ENCODE results near the gene CD164. TPM values are rescaled to one million over a fixed set of nuclear protein-coding genes. Genes with fewer than 3 reads are reported as not detected.

Gene CD164
- total RNA-seq, 1 experiment from 2014 or later: 95.6 TPM

DNA sequence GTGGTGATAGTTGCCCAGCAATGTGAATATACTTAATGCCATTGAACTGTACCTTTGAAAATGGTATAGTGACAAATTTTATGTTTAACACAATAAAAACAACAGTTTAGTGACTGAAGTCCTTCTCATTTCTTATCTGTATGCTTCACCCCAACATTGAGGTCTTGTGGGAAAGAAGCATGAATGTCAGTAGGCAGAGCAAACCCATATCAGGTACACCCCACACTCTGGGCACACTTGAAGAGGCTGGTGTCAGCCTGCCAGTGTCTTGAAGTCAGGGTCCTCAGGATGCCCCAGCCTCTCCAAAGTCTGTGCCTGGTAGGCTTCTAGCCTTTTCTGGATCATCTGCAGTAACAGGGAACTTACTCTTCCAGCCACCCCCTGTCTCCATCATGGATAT, 51.2 kb downstream of the CD164 start:
- Histone ChIP-seq H3K9ac (ENCODE audit: low read length) (no peak overlapping the region), H3K36me3 (ENCODE audit: low read depth, low read length) (no peaks in the 10 kb centered on the region), H3K79me2 (ENCODE audit: low read length) (no peaks in the 10 kb centered on the region), H2AFZ (ENCODE audit: low read length) (no peak overlapping the region), H3K4me1 (ENCODE audit: insufficient read depth, low read length) (peaks cover 6% of the 10 kb centered on the region), H3K4me2 (ENCODE audit: low read length) (no peak overlapping the region), H3K27me3 (ENCODE audit: low read length) (no peaks in the 10 kb centered on the region), H4K20me1 (ENCODE audit: low read length) (no peaks in the 10 kb centered on the region), H3K9me3 (ENCODE audit: low read length) (no peaks in the 10 kb centered on the region), H3K4me3 (ENCODE audit: low read length) (no peak overlapping the region), H3K27ac (ENCODE audit: low read length) (no peak overlapping the region), H3F3A (ENCODE audit: low read length, unreplicated experiment) (no peaks in the 10 kb centered on the region), H3K9me2 (replicated peaks; ENCODE audit: low read length) (no peaks in the 10 kb centered on the region)
- no TSS peak for BruUV-seq (replicated peaks)
- DNase-seq (no peak), ATAC-seq (no peak)
- ChIA-PET POLR2A (ENCODE audit: unreplicated experiment) (no interaction called here), CTCF (no interaction called here)
- intact Hi-C loops (cut with micrococcal nuclease): no loop called here
- TF ChIP-seq, protein P1, sequence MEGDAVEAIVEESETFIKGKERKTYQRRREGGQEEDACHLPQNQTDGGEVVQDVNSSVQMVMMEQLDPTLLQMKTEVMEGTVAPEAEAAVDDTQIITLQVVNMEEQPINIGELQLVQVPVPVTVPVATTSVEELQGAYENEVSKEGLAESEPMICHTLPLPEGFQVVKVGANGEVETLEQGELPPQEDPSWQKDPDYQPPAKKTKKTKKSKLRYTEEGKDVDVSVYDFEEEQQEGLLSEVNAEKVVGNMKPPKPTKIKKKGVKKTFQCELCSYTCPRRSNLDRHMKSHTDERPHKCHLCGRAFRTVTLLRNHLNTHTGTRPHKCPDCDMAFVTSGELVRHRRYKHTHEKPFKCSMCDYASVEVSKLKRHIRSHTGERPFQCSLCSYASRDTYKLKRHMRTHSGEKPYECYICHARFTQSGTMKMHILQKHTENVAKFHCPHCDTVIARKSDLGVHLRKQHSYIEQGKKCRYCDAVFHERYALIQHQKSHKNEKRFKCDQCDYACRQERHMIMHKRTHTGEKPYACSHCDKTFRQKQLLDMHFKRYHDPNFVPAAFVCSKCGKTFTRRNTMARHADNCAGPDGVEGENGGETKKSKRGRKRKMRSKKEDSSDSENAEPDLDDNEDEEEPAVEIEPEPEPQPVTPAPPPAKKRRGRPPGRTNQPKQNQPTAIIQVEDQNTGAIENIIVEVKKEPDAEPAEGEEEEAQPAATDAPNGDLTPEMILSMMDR (conservative IDR thresholded peaks at IDR 0.05; ENCODE audit: low read depth, low read length): no peak
- TF ChIP-seq EZH2 (IDR thresholded peaks at IDR 0.05; ENCODE audit: low read length, unreplicated experiment) (no peak), EZH2phosphoT487 (IDR thresholded peaks at IDR 0.05; ENCODE audit: borderline replicate concordance, low read length) (no peak)

DNA sequence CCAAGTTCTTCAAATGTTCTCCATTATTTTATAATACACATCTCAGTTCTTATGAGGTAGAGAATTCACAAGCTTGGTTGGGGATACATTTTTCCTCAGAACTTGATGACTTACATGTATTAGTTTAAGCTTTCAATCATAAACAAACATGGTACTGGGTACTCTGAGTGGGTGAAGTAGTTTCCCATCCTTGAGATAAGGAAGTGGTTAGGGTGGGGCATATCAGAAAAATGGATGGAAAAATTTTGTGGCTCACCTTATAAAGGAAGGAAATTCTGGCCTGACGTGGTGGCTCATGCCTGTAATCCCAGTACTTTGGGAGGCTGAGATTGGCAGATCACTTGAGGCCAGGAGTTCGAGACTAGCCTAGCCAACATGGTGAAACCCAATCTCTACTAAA, 52.0 kb downstream of the CD164 start:
- H3K27ac ChIP-seq (ENCODE audit: low read length): no peak overlapping the region
- ATAC-seq (no peak), DNase-seq (no peak)
- no TSS peak for BruUV-seq (replicated peaks)
- H3K4me2 ChIP-seq (ENCODE audit: low read length): no peak overlapping the region
- H3K79me2 ChIP-seq (ENCODE audit: low read length): no peaks in the 10 kb centered on the region
- H4K20me1 ChIP-seq (ENCODE audit: low read length): no peaks in the 10 kb centered on the region
- no peak overlapping the region for H3K9ac ChIP-seq (ENCODE audit: low read length)
- POLR2A ChIA-PET (ENCODE audit: unreplicated experiment): no interaction called here
- TF ChIP-seq EZH2phosphoT487 (IDR thresholded peaks at IDR 0.05; ENCODE audit: borderline replicate concordance, low read length): no peak
- TF ChIP-seq, protein P1 (conservative IDR thresholded peaks at IDR 0.05; ENCODE audit: low read depth, low read length): no peak
- TF ChIP-seq EZH2 (IDR thresholded peaks at IDR 0.05; ENCODE audit: low read length, unreplicated experiment): no peak
- H2AFZ ChIP-seq (ENCODE audit: low read length): no peak overlapping the region
- no peaks in the 10 kb centered on the region for H3K27me3 ChIP-seq (ENCODE audit: low read length)
- no peaks in the 10 kb centered on the region for H3K9me3 ChIP-seq (ENCODE audit: low read length)
- H3K9me2 ChIP-seq (replicated peaks; ENCODE audit: low read length): no peaks in the 10 kb centered on the region
- no peaks in the 10 kb centered on the region for H3F3A ChIP-seq (ENCODE audit: low read length, unreplicated experiment)
- no peaks in the 10 kb centered on the region; the same call in 1 of the 2 replicates for H3K4me1 ChIP-seq (ENCODE audit: insufficient read depth, low read length)
- H3K36me3 ChIP-seq (ENCODE audit: low read depth, low read length): no peaks in the 10 kb centered on the region
- intact Hi-C loops (cut with micrococcal nuclease): no loop called here
- CTCF ChIA-PET: no interaction called here
- H3K4me3 ChIP-seq (ENCODE audit: low read length): no peak overlapping the region

DNA sequence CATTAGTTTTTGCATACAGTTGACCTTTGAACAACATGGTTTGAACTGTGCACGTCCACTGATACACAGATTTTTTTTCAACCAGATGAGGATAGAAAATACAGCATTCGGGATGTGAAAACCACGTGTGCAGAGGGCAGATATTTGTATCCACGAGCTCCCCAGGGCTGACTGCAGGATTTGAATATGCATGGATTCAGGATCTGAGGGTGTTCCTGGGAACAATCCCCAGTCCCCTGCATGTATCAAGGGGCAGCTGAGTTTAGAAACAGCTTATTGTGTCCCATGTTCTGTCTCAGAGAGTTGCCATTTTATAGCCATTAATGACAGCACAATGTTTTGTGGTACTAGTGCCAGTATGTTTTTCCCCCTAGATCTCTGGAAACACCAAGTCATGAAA, 53.6 kb downstream of the CD164 start:
- DNase-seq (no peak), ATAC-seq (no peak)
- BruUV-seq (replicated peaks): no TSS peak
- Histone ChIP-seq H3K4me2 (ENCODE audit: low read length) (no peak overlapping the region), H3K27me3 (ENCODE audit: low read length) (no peaks in the 10 kb centered on the region), H3F3A (ENCODE audit: low read length, unreplicated experiment) (no peaks in the 10 kb centered on the region), H4K20me1 (ENCODE audit: low read length) (no peaks in the 10 kb centered on the region), H2AFZ (ENCODE audit: low read length) (no peak overlapping the region), H3K36me3 (ENCODE audit: low read depth, low read length) (no peaks in the 10 kb centered on the region), H3K4me1 (ENCODE audit: insufficient read depth, low read length) (no peaks in the 10 kb centered on the region), H3K9me2 (replicated peaks; ENCODE audit: low read length) (no peaks in the 10 kb centered on the region), H3K27ac (ENCODE audit: low read length) (no peak overlapping the region), H3K79me2 (ENCODE audit: low read length) (no peaks in the 10 kb centered on the region), H3K4me3 (ENCODE audit: low read length) (no peak overlapping the region), H3K9ac (ENCODE audit: low read length) (no peak overlapping the region), H3K9me3 (ENCODE audit: low read length) (no peaks in the 10 kb centered on the region)
- intact Hi-C loops (cut with micrococcal nuclease): no loop called here
- ChIA-PET CTCF (no interaction called here), POLR2A (ENCODE audit: unreplicated experiment) (no interaction called here)
- TF ChIP-seq, protein P1 (conservative IDR thresholded peaks at IDR 0.05; ENCODE audit: low read depth, low read length): no peak
- TF ChIP-seq EZH2phosphoT487 (IDR thresholded peaks at IDR 0.05; ENCODE audit: borderline replicate concordance, low read length) (no peak), EZH2 (IDR thresholded peaks at IDR 0.05; ENCODE audit: low read length, unreplicated experiment) (no peak)

Measured in PC-3 (cell line).